ENCODE data around the gene XIRP1.
A peak's percentile ranks its signal among the peaks of the same experiment; 100 is the strongest.

The XIRP1 gene

DNA sequence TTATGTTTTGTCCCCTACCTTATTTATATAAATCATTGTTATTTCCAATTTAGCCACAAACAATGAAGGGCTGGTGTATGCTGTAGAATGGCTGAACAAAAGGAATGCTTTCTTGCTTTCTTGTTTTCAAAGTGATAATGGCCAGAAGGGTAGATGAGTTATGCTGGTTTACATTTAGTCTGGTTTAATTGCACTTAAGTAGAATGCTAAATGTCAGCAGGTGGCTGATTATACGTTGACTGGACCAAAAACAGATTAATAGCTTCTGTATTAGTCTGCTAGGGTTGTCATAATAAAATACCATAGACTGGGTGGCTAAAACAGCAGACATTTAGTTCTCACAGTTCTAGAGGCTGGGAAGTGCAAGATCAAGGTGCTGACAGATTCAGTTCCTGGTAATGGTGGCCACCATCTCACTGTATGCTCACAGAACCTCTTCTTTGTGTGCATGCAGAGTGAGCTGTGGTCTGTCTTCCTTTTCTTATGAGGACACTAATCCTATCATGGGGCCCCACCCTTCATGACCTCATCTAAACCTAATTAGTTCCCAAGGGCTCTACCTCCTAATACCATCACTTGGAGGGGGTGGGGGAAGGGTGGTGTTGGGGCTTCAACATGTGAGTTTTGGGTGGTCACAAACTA is 17.1 kb upstream of the XIRP1 start:
- Histone ChIP-seq H3K9me3 (ENCODE audit: control insufficient read depth in 5 of 5, low read length in 5 of 5) (peaks cover 0 to 11% (median 5%) of the 10 kb centered on the region in 5 donors), H3K27ac (ENCODE audit: low read depth, low read length) (no peak overlapping the region), H3K27me3 (ENCODE audit: control insufficient read depth in 5 of 5, insufficient read depth in 4 of 5, low read length in 5 of 5) (no peaks in the 10 kb centered on the region), H3K36me3 (ENCODE audit: control insufficient read depth in 5 of 5, insufficient read depth in 5 of 5, low read length in 5 of 5) (no peaks in the 10 kb centered on the region), H3K4me1 (ENCODE audit: control insufficient read depth in 5 of 5, insufficient read depth in 5 of 5, low read length in 5 of 5) (peaks cover 0 to 12% (median 0%) of the 10 kb centered on the region in 5 donors), H3K9ac (ENCODE audit: low read length in 5 of 5) (no peak overlapping the region), H3K4me3 (ENCODE audit: low read depth in 1 of 5, low read length in 5 of 5) (no peak overlapping the region)

DNA sequence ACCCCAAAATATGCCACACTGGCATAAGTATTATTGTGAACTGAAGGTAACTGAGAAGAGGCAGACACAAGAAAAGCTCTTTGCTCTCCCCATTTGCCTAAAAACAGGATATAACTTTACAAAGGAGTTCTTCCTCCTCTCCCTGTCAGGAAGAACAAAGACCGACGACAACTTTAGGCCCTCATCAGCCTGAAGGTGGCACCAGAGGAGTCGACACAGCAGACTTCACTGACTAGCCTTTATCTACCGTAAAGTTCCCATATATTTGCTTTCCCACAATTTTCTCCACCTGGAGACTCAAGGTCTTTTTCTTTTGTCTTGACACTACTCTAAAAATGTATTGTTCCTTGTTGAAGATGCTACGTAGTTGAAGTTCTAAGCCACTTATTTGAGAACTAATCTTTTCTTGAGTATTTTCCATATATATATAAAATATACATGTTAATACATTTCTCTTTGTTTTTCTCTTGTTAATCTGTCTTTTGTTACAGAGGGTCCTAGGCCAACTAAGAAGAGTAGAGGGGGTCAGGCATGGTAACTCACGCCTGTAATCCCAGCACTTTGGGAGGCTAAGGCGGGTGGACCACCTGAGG is 16.2 kb upstream of the XIRP1 start:
- Histone ChIP-seq H3K9me3 (ENCODE audit: control insufficient read depth in 5 of 5, low read length in 5 of 5) (peaks cover 0 to 11% (median 5%) of the 10 kb centered on the region in 5 donors), H3K4me3 (ENCODE audit: low read depth in 1 of 5, low read length in 5 of 5) (no peak overlapping the region), H3K36me3 (ENCODE audit: control insufficient read depth in 5 of 5, insufficient read depth in 5 of 5, low read length in 5 of 5) (no peaks in the 10 kb centered on the region), H3K4me1 (ENCODE audit: control insufficient read depth in 5 of 5, insufficient read depth in 5 of 5, low read length in 5 of 5) (peaks cover 0 to 12% (median 0%) of the 10 kb centered on the region in 5 donors), H3K27me3 (ENCODE audit: control insufficient read depth in 5 of 5, insufficient read depth in 4 of 5, low read length in 5 of 5) (peaks cover 0 to under 1% (median 0%) of the 10 kb centered on the region in 5 donors), H3K27ac (ENCODE audit: low read depth, low read length) (peak overlapping the region; percentile 18), H3K9ac (ENCODE audit: low read length in 5 of 5) (no peak overlapping the region)

- peak overlapping the region; percentile 18 for H3K27ac ChIP-seq (ENCODE audit: low read depth, low read length)
- H3K9ac ChIP-seq (ENCODE audit: low read length in 5 of 5): no peak overlapping the region
- no peak overlapping the region for H3K4me3 ChIP-seq (ENCODE audit: low read depth in 1 of 5, low read length in 5 of 5)
- H3K27me3 ChIP-seq (ENCODE audit: control insufficient read depth in 5 of 5, insufficient read depth in 4 of 5, low read length in 5 of 5): peaks cover 0 to 3% (median 0%) of the 10 kb centered on the region in 5 donors
- no peaks in the 10 kb centered on the region for H3K36me3 ChIP-seq (ENCODE audit: control insufficient read depth in 5 of 5, insufficient read depth in 5 of 5, low read length in 5 of 5)
- H3K9me3 ChIP-seq (ENCODE audit: control insufficient read depth in 5 of 5, low read length in 5 of 5): peaks cover 0 to 11% (median 5%) of the 10 kb centered on the region in 5 donors
- H3K4me1 ChIP-seq (ENCODE audit: control insufficient read depth in 5 of 5, insufficient read depth in 5 of 5, low read length in 5 of 5): peaks cover 0 to 12% (median 0%) of the 10 kb centered on the region in 5 donors
Observed at GRCh38 chr3:39207361-39208186, 15.2 kb upstream of the XIRP1 start.

GRCh38 chr3:39205919-39206516 is 13.6 kb upstream of the XIRP1 start:
- peaks cover 0 to 12% (median 0%) of the 10 kb centered on the region in 5 donors for H3K4me1 ChIP-seq (ENCODE audit: control insufficient read depth in 5 of 5, insufficient read depth in 5 of 5, low read length in 5 of 5)
- H3K27me3 ChIP-seq (ENCODE audit: control insufficient read depth in 5 of 5, insufficient read depth in 4 of 5, low read length in 5 of 5): peaks cover 0 to 3% (median 0%) of the 10 kb centered on the region in 5 donors
- H3K36me3 ChIP-seq (ENCODE audit: control insufficient read depth in 5 of 5, insufficient read depth in 5 of 5, low read length in 5 of 5): no peaks in the 10 kb centered on the region
- no peak overlapping the region for H3K9ac ChIP-seq (ENCODE audit: low read length in 5 of 5)
- H3K9me3 ChIP-seq (ENCODE audit: control insufficient read depth in 5 of 5, low read length in 5 of 5): peaks cover 0 to 11% (median 7%) of the 10 kb centered on the region in 5 donors
- no peak overlapping the region for H3K4me3 ChIP-seq (ENCODE audit: low read depth in 1 of 5, low read length in 5 of 5)
- H3K27ac ChIP-seq (ENCODE audit: low read depth, low read length): no peak overlapping the region

DNA sequence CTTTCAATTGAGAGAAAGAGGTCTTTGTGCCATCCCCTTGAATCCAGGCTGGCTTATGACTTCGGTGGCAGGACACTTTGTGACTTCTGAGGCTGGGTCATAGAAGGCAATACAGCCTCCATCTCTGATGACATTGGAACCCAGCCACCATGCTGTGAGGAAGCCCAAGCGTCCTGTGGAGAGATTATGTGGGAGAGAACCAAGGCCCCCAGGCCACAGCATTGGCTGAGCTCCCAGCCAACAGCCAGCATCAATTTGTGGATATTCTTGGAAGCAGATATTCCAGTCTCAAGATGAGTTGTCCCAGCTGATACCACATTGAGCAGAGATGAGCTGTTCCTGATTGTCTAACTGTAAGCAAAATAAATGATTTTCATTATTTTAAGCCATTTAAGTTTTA is 12.7 kb upstream of the XIRP1 start:
- Histone ChIP-seq H3K4me1 (ENCODE audit: control insufficient read depth in 5 of 5, insufficient read depth in 5 of 5, low read length in 5 of 5) (peaks cover 0 to 12% (median 0%) of the 10 kb centered on the region in 5 donors), H3K9ac (ENCODE audit: low read length in 5 of 5) (no peak overlapping the region), H3K27me3 (ENCODE audit: control insufficient read depth in 5 of 5, insufficient read depth in 4 of 5, low read length in 5 of 5) (peaks cover 0 to 3% (median 0%) of the 10 kb centered on the region in 5 donors), H3K9me3 (ENCODE audit: control insufficient read depth in 5 of 5, low read length in 5 of 5) (peaks cover 0 to 11% (median 7%) of the 10 kb centered on the region in 5 donors), H3K4me3 (ENCODE audit: low read depth in 1 of 5, low read length in 5 of 5) (no peak overlapping the region), H3K36me3 (ENCODE audit: control insufficient read depth in 5 of 5, insufficient read depth in 5 of 5, low read length in 5 of 5) (no peaks in the 10 kb centered on the region), H3K27ac (ENCODE audit: low read depth, low read length) (no peak overlapping the region)

GRCh38 chr3:39203860-39204259 is 11.5 kb upstream of the XIRP1 start:
- Histone ChIP-seq H3K9ac (ENCODE audit: low read length in 5 of 5) (no peak overlapping the region), H3K27me3 (ENCODE audit: control insufficient read depth in 5 of 5, insufficient read depth in 4 of 5, low read length in 5 of 5) (peaks cover 0 to 3% (median 0%) of the 10 kb centered on the region in 5 donors), H3K4me3 (ENCODE audit: low read depth in 1 of 5, low read length in 5 of 5) (no peak overlapping the region), H3K36me3 (ENCODE audit: control insufficient read depth in 5 of 5, insufficient read depth in 5 of 5, low read length in 5 of 5) (no peaks in the 10 kb centered on the region), H3K9me3 (ENCODE audit: control insufficient read depth in 5 of 5, low read length in 5 of 5) (peaks cover 0 to 11% (median 6%) of the 10 kb centered on the region in 5 donors), H3K4me1 (ENCODE audit: control insufficient read depth in 5 of 5, insufficient read depth in 5 of 5, low read length in 5 of 5) (peaks cover 0 to 12% (median 0%) of the 10 kb centered on the region in 5 donors), H3K27ac (ENCODE audit: low read depth, low read length) (no peak overlapping the region)

DNA sequence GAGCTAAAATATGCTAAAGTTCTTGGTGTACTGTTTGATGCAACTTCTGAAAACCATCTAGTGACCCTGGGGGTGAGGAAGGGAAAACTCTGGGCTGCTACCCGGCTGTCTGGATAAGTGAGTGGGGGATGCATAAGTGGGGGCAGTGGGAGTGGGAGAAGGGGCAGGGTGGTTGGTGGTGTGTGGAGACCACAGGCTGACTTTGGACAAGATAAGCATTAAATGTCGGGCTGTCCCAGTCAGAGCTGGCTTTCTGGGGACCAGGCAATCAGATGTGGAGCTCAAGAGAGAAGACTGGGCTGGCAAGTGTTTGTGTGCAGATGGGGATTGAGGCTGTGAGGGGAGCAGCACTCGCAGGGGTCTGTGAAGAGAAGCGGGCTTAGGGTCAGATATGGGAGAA is 11.0 kb upstream of the XIRP1 start:
- Histone ChIP-seq H3K36me3 (ENCODE audit: control insufficient read depth in 5 of 5, insufficient read depth in 5 of 5, low read length in 5 of 5) (no peaks in the 10 kb centered on the region), H3K27me3 (ENCODE audit: control insufficient read depth in 5 of 5, insufficient read depth in 4 of 5, low read length in 5 of 5) (peaks cover 0 to 3% (median 0%) of the 10 kb centered on the region in 5 donors), H3K27ac (ENCODE audit: low read depth, low read length) (no peak overlapping the region), H3K9me3 (ENCODE audit: control insufficient read depth in 5 of 5, low read length in 5 of 5) (peaks cover 0 to 11% (median 6%) of the 10 kb centered on the region in 5 donors), H3K9ac (ENCODE audit: low read length in 5 of 5) (no peak overlapping the region), H3K4me1 (ENCODE audit: control insufficient read depth in 5 of 5, insufficient read depth in 5 of 5, low read length in 5 of 5) (peaks cover 0 to 9% (median 0%) of the 10 kb centered on the region in 5 donors), H3K4me3 (ENCODE audit: low read depth in 1 of 5, low read length in 5 of 5) (no peak overlapping the region)

DNA sequence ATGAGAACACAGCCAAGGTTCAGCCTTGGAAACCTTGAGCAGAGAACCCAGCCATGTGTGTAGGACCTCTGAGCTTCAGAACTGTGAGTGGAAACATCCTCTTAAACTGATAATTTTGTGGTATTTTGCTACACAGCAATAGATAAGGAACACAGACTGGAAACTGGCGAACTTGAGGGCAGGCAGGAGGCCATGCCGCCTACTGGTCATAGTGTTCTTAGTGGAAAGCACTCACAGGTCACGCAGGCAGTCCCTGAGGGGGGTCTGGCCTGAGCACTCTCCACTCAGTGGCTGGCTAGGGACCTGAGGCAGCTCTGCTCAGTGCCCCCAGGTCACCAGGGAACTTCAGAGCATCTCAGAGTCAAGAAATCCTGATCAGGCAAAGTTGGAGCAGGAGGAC is 9.7 kb upstream of the XIRP1 start:
- Histone ChIP-seq H3K27ac (ENCODE audit: low read depth, low read length) (no peak overlapping the region), H3K4me1 (ENCODE audit: control insufficient read depth in 5 of 5, insufficient read depth in 5 of 5, low read length in 5 of 5) (no peaks in the 10 kb centered on the region), H3K36me3 (ENCODE audit: control insufficient read depth in 5 of 5, insufficient read depth in 5 of 5, low read length in 5 of 5) (no peaks in the 10 kb centered on the region), H3K9ac (ENCODE audit: low read length in 5 of 5) (no peak overlapping the region), H3K4me3 (ENCODE audit: low read depth in 1 of 5, low read length in 5 of 5) (no peak overlapping the region), H3K27me3 (ENCODE audit: control insufficient read depth in 5 of 5, insufficient read depth in 4 of 5, low read length in 5 of 5) (peaks cover 0 to 3% (median 0%) of the 10 kb centered on the region in 5 donors), H3K9me3 (ENCODE audit: control insufficient read depth in 5 of 5, low read length in 5 of 5) (peaks cover 0 to 11% (median 6%) of the 10 kb centered on the region in 5 donors)

GRCh38 chr3:39196671-39197356 is 4.4 kb upstream of the XIRP1 start:
- no peaks in the 10 kb centered on the region for H3K36me3 ChIP-seq (ENCODE audit: control insufficient read depth in 5 of 5, insufficient read depth in 5 of 5, low read length in 5 of 5)
- no peak overlapping the region for H3K9ac ChIP-seq (ENCODE audit: low read length in 5 of 5)
- H3K9me3 ChIP-seq (ENCODE audit: control insufficient read depth in 5 of 5, low read length in 5 of 5): peaks cover 0 to 6% (median 0%) of the 10 kb centered on the region in 5 donors
- no peak overlapping the region for H3K27ac ChIP-seq (ENCODE audit: low read depth, low read length)
- no peak overlapping the region for H3K4me3 ChIP-seq (ENCODE audit: low read depth in 1 of 5, low read length in 5 of 5)
- peaks cover 0 to 6% (median 0%) of the 10 kb centered on the region in 5 donors for H3K27me3 ChIP-seq (ENCODE audit: control insufficient read depth in 5 of 5, insufficient read depth in 4 of 5, low read length in 5 of 5)
- H3K4me1 ChIP-seq (ENCODE audit: control insufficient read depth in 5 of 5, insufficient read depth in 5 of 5, low read length in 5 of 5): no peaks in the 10 kb centered on the region
